Activated CD8-positive, alpha-beta memory T cell treated with anti-CD3 and anti-CD28 coated beads for 1 hour (primary cell): ENCODE measurements around the gene GNAT2.

Experiments used
- DNase-seq, 2 donors: peaks; one replicate each; pipeline ENCODE4 v3.0.0-alpha.2; 2020; ENCODE audit warnings: low read depth in 1 of 2; ENCODE audit errors: extremely low read depth in 1 of 2

The GNAT2 gene

GRCh38 chr1:109613361-109614147 is 5.9 kb downstream of the GNAT2 start:
- no peak for DNase-seq

DNA sequence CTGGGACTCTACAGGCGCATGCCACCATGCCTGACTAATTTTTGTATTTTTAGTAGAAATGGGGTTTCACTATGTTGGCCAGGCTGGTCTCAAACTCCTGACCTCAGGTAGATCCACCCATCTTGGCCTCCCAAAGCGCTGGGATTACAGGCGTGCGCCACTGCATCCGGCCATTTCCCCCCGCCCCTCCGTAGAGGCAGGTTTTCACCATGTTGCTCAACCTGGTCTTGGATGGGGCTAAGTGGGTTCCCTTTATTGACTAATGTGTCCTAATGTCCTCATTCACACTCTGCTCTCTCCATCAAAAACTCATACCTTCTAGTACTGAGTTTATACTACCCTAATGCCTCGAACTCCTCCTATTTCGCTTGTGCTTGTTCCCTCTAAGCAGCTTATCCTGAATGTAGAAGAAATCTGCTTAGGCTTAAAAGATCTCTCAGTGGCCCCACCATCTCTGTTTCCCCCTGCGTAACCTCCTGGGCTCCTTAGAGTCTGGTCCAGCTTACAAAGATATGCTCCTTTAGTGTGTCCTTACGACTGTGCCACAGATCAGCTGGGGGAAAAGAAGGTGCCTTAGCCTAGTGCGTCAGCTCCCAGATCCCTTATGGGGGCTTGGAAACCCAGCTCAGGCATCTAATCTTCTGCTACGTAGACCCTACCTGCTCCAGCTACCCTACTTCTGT is 8.0 kb downstream of the GNAT2 start:
- DNase-seq: no peak

- no peak for DNase-seq
These were observed 8.7 kb downstream of the GNAT2 start for GRCh38 chr1:109610609-109611307.

DNA sequence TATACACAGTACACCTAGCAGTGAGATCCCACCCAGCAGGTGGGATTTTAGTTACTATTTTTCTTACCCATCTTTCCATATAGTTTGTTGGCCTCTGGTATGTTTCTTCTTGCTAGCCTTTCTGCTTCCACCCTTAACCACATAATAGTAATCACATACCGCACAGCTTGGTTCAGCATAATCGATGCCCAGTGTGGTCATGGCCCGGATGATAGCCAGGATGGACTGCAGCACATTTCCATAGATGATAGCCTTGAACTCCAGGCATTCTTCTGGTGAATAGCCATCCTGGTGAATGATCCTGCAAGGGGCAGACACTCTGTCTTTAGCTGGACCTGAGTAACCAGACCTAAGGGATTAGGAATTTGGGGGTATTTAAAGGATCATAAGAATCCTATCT is 9.5 kb downstream of the GNAT2 start:
- no peak for DNase-seq

GRCh38 chr1:109605381-109605780 is 14.0 kb downstream of the GNAT2 start:
- DNase-seq: no peak

DNA sequence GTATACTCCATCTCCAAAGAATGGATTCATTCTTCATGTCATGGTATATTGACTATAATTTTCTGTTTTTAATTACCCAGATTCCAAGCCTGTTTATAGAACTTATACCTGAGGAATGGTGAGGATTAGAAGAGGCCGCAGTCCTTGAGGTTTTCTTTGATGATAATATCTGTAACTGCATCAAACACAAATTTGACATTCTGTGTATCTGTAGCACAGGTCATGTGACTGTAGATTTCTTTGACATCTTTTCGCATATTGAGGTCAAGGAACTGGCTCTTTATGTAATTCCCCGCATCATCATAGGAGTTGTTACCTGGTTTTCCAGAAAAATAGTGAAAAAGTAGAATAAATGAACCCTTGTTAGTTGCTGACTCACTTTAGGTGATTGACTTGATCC is 16.2 kb downstream of the GNAT2 start:
- no peak for DNase-seq

DNA sequence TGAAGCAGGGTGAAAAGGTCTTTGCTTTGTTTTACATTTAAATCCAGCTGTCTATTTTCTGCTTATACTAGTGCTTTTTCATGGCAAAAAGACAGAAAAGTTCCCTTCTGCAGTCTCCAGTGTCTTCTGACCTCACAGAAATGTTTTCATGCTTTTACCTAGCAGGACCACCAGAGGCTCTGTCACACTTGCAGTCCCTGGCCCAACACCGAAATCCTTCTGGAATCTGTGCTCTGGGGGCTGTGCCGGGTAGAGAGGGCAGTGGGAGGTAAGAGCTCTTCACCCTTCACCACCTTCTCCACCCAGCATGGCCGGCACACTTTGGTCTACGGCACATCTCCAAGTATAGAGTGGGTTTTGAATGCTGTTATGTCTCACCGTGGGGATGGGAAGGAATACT is 20.8 kb downstream of the GNAT2 start:
- no peak for DNase-seq

DNA sequence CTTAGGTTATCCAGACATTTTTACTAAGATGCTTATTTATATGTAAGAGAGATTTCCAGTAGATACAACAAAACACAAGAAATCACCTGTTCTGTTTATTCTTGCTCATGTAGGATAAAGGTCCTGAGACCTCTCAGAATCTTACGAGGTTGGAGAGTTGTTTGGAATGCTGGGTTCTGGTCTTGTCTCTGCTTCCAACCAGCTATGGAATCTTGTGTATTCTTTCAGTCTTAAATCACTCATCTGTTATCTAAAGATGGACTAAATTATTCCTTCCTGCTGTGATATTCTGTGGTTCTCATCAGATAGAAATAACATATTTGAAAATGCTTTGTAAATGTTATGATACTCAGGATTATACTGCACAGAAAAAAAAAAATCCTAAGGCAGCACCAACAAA is 21.3 kb downstream of the GNAT2 start:
- no peak for DNase-seq

DNA sequence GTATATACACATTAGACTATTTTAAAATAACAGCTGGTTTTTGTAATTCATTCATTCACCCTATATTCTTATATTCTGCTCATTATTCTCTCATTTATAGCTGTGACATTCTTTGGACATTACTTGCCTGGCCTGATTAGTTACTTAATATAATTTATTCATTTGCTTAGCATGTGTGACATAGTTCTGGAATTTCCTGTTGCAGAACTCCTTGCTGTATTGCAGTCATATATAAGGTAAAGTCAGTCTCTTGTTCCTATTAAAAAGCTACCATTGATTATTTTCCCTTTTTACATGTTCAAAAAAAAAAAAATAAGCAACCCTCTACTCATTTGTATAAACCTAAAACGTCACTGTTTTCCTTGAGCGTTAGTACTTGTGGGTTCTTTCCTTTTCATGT is 23.9 kb downstream of the GNAT2 start:
- no peak for DNase-seq

DNA sequence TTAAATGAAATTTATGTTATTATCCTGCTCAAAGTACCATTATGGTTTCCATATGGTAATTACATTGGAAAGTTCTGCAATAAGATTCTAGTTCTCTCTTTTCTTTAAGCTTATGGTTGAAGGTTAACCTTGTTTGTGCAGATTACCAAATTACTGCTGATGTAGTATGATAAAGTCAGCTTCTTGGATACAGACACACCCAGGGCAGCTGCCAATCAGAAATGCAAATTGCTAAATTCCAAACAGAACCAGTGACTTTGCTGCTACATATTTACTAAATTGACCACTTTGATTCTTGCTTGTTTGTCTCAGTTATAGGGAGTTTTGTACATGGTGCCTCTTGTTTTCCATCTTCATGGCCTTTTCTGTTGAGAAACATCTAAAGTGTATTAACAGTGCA is 26.5 kb downstream of the GNAT2 start:
- DNase-seq: no peak

- no peak for DNase-seq
These were observed 29.7 kb downstream of the GNAT2 start for GRCh38 chr1:109589679-109590078.

DNA sequence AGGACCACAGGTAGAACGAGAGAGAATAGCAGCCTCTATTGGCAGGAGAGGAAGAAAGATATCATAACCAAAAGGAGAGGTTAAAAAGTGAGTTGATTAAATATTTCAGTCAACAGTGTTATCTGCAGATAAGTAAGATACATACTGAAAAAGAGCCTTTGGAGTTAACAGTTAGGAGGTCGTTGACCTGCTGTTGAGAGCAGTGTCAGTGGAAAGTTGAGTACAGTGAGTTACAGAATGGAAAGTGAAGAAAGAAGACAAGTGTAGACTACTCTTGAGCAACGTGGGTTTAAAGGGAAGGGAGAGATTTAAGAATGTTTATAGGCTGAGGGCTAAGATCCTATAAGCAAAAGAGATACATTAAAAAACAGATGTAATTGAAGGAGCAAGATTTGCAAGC is 30.2 kb downstream of the GNAT2 start:
- DNase-seq: no peak

DNA sequence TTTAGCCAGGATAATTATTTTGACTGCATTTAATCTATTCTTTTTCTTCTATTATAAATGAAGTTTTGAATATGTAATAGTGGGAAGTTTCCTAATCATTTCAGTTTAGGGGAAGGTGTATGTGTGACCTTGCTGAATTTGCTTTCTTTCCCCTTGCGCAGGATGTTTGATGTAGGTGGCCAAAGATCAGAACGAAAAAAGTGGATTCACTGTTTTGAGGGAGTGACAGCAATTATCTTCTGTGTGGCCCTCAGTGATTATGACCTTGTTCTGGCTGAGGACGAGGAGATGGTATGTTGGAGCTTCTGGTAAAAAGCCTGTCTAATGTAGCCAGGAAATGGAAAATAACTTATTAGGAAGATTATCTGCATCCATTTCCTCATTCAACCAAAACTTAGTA is 33.4 kb downstream of the GNAT2 start:
- no peak for DNase-seq

- DNase-seq: no peak
These were observed 34.6 kb downstream of the GNAT2 start for GRCh38 chr1:109584766-109585165.

DNA sequence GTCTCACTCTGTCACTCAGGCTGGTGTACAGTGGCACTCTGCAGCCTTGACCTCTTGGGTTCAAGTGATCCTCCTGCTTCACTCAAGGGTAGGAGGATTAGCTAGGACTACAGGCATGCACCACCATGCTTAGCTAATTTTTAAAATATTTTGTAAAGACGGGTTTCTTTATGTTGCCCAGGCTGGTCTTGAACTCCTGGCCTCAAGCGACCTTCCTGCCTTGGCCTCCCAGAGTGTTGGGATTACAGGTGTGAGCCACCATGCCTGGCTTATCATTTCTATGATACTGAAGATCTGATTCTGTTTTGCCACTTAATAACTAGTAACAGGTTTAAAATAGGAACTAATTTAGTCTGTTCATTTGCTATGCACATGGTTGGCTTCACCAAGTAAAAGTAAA is 37.4 kb downstream of the GNAT2 start:
- no peak for DNase-seq

DNA sequence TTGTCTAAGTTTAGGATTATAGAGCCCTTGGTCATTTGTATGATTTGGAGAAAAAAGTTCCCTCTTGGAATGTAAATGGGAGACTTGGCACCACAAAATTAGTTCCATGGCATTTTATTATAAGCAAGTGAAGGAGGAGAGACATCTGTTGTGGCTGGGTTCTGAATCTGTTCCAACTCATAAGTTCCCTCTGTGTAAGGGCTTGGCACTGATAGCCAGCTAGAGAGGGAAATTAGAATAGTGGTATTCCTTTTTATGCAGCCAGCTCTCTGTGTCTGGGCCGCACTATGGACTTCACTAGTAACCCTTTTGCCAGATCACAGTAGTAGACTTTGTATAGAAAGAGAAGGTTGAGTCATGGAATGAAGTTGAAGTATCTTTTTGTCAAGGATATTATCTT is 39.9 kb downstream of the GNAT2 start:
- DNase-seq: no peak

DNA sequence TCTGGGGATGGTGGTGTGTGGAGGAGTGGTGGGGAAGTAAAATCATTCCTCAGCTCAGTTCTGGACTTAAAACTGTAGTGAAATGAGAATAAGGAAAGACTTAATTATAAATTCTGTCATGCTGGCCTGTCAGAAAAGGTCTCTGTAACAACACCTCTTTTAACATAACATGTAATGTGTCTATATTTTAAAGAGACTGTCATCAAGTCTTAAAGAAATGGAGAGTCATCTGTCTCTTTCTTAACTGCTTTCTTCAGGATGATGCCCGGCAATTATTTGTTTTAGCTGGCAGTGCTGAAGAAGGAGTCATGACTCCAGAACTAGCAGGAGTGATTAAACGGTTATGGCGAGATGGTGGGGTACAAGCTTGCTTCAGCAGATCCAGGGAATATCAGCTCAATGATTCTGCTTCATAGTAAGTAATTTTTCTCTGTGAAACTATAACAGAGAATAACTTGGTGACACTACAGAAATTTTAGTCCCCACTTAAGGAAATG is 40.4 kb downstream of the GNAT2 start:
- DNase-seq: no peak

- no peak for DNase-seq
These were observed 45.6 kb downstream of the GNAT2 start for GRCh38 chr1:109573785-109574184.

GRCh38 chr1:109570414-109570813 is 49.0 kb downstream of the GNAT2 start:
- DNase-seq: no peak

DNA sequence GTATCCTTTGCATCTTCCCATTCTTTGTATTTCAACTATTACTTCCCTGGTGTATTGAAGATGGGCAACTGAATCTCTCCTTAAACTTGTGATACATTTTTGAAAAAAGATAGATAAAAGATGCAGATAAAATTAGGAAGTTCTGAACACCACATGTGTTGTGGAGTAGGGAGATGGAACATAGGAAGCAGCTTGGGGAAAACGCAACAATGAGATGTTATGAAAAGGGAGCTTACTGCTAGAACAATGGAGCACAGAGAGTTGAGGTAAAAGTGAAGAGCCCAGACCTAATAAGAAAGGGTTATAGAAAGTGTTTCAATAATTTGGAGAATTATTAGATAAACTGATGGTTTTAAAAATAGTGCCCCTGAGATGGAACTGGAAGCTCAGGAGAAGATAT is 50.1 kb downstream of the GNAT2 start:
- DNase-seq: no peak

- no peak for DNase-seq
These were observed 51.3 kb downstream of the GNAT2 start for GRCh38 chr1:109567877-109568672.
